Hepatocyte (in vitro differentiated cells): ENCODE results near the gene MAGI2.
A peak's percentile ranks its signal among the peaks of the same experiment; 100 is the strongest.

Experiments
- CTCF ChIP-seq: fragments of 200-600 bp; sonication (generic); IDR thresholded peaks from 2 replicates; pipeline ENCODE4 v1.5.1; 2016; ENCODE audit warnings: antibody characterized with exemption, mild to moderate bottlenecking; ENCODE audit not compliant: poor library complexity
- EZH2 ChIP-seq: fragments of 200-600 bp; sonication (generic); IDR thresholded peaks from 2 replicates; pipeline ENCODE4 v1.6.1; 2016; ENCODE audit warnings: antibody characterized with exemption, mild to moderate bottlenecking, borderline replicate concordance

GRCh38 chr7:78607099-78607498 lies 846.4 kb downstream of the MAGI2 start:
- TF ChIP-seq EZH2 (no peak), CTCF (peak; percentile 15)
